Measurements from ENCODE around the gene XPO1.
A peak's percentile ranks its signal among the peaks of the same experiment; 100 is the strongest.

Gene XPO1

GRCh38 chr2:61529944-61530735, 8.0 kb downstream of the XPO1 start:
- H3K4me3 ChIP-seq (ENCODE audit: insufficient read depth, low read length, poor library complexity, severe bottlenecking), result no peak overlapping the region
- peak overlapping the region; percentile 10 for H3K4me2 ChIP-seq (ENCODE audit: low read depth, low read length, poor library complexity, severe bottlenecking)
- peaks cover 58% of the 10 kb centered on the region for H3K36me3 ChIP-seq (ENCODE audit: low read length)
- H3F3A ChIP-seq (ENCODE audit: insufficient read depth), result peaks cover 33% of the 10 kb centered on the region; the same call in 1 of the 2 replicates
- peaks cover 78% of the 10 kb centered on the region for H4K20me1 ChIP-seq (ENCODE audit: low read depth, low read length)
- peaks cover 100% of the 10 kb centered on the region for H3K79me2 ChIP-seq (ENCODE audit: insufficient read depth, low read length)
- H3K9me3 ChIP-seq (ENCODE audit: insufficient read depth, low read length), result no peaks in the 10 kb centered on the region
- no peak overlapping the region for H3K27ac ChIP-seq (ENCODE audit: low read depth, low read length)
- 0 out of 2 replicates have a peak overlapping the region, but pooled peaks have one; percentile 5 for H3K9ac ChIP-seq (ENCODE audit: low read length)
- TF ChIP-seq CTCF (IDR thresholded peaks at IDR 0.05; ENCODE audit: insufficient read depth, low read length, poor library complexity, severe bottlenecking) (no peak), EZH2phosphoT487 (conservative IDR thresholded peaks at IDR 0.05; ENCODE audit: low read length) (no peak)
- no peak overlapping the region for H2AFZ ChIP-seq (ENCODE audit: low read depth, low read length, severe bottlenecking)
- H3K27me3 ChIP-seq (ENCODE audit: low read length), result no peaks in the 10 kb centered on the region
- no peaks in the 10 kb centered on the region for H3K9me2 ChIP-seq (replicated peaks; ENCODE audit: insufficient read depth, low read length)

- Histone ChIP-seq H3F3A (ENCODE audit: insufficient read depth) (peaks cover 29% of the 10 kb centered on the region; the same call in 1 of the 2 replicates), H3K27me3 (ENCODE audit: low read length) (no peaks in the 10 kb centered on the region), H3K9ac (ENCODE audit: low read length) (no peak overlapping the region), H3K9me2 (replicated peaks; ENCODE audit: insufficient read depth, low read length) (no peaks in the 10 kb centered on the region), H2AFZ (ENCODE audit: low read depth, low read length, severe bottlenecking) (no peak overlapping the region), H3K4me3 (ENCODE audit: insufficient read depth, low read length, poor library complexity, severe bottlenecking) (no peak overlapping the region), H3K27ac (ENCODE audit: low read depth, low read length) (no peak overlapping the region), H3K36me3 (ENCODE audit: low read length) (peaks cover 64% of the 10 kb centered on the region), H3K79me2 (ENCODE audit: insufficient read depth, low read length) (peaks cover 98% of the 10 kb centered on the region), H3K9me3 (ENCODE audit: insufficient read depth, low read length) (no peaks in the 10 kb centered on the region), H4K20me1 (ENCODE audit: low read depth, low read length) (peaks cover 52% of the 10 kb centered on the region), H3K4me2 (ENCODE audit: low read depth, low read length, poor library complexity, severe bottlenecking) (no peak overlapping the region)
- TF ChIP-seq EZH2phosphoT487 (conservative IDR thresholded peaks at IDR 0.05; ENCODE audit: low read length) (no peak), CTCF (IDR thresholded peaks at IDR 0.05; ENCODE audit: insufficient read depth, low read length, poor library complexity, severe bottlenecking) (no peak)
These were observed 17.9 kb downstream of the XPO1 start for GRCh38 chr2:61520261-61520660.

- Histone ChIP-seq H4K20me1 (ENCODE audit: low read depth, low read length) (peaks cover 47% of the 10 kb centered on the region), H3K9me3 (ENCODE audit: insufficient read depth, low read length) (no peaks in the 10 kb centered on the region), H3K4me2 (ENCODE audit: low read depth, low read length, poor library complexity, severe bottlenecking) (no peak overlapping the region), H3K9ac (ENCODE audit: low read length) (no peak overlapping the region), H3F3A (ENCODE audit: insufficient read depth) (peaks cover 7% of the 10 kb centered on the region; the same call in 1 of the 2 replicates), H2AFZ (ENCODE audit: low read depth, low read length, severe bottlenecking) (no peak overlapping the region), H3K27ac (ENCODE audit: low read depth, low read length) (no peak overlapping the region), H3K27me3 (ENCODE audit: low read length) (no peaks in the 10 kb centered on the region), H3K36me3 (ENCODE audit: low read length) (peaks cover 39% of the 10 kb centered on the region; the same call in 1 of the 2 replicates), H3K79me2 (ENCODE audit: insufficient read depth, low read length) (peaks cover 99% of the 10 kb centered on the region), H3K9me2 (replicated peaks; ENCODE audit: insufficient read depth, low read length) (no peaks in the 10 kb centered on the region), H3K4me3 (ENCODE audit: insufficient read depth, low read length, poor library complexity, severe bottlenecking) (no peak overlapping the region)
- TF ChIP-seq CTCF (IDR thresholded peaks at IDR 0.05; ENCODE audit: insufficient read depth, low read length, poor library complexity, severe bottlenecking) (no peak), EZH2phosphoT487 (conservative IDR thresholded peaks at IDR 0.05; ENCODE audit: low read length) (no peak)
These were observed 25.3 kb downstream of the XPO1 start for GRCh38 chr2:61512768-61513398.

Data from SU-DHL-6 (cell line).